ENCODE data around the gene PTCH2. TPM values are rescaled to one million over a fixed set of nuclear protein-coding genes. Genes with fewer than 3 reads are reported as not detected.

The PTCH2 gene
- total RNA-seq, 1 experiment from 2014 or later, result 0.79 TPM

GRCh38 chr1:44785501-44786137 lies 57.4 kb downstream of the PTCH2 start:
- no peaks in the 10 kb centered on the region for H3K27me3 Mint-ChIP-seq (ENCODE audit: insufficient read depth, unreplicated experiment)
- intact Hi-C loops (cut with micrococcal nuclease), result loop anchor here (1.0 kb wide), 1 partner anchor 34 kb away; no protein-coding TSS in a partner anchor
- no TSS peak for BruUV-seq (replicated peaks)
- H3K27ac Mint-ChIP-seq (ENCODE audit: low read depth, unreplicated experiment), result no peak overlapping the region
- POLR2A ChIA-PET, result interaction anchor here (1.3 kb wide), 1 partner anchor 10 kb away, joined by 3 read pairs; no protein-coding TSS in a partner anchor
- H3K4me1 Mint-ChIP-seq (ENCODE audit: insufficient read depth, unreplicated experiment), result peaks cover 7% of the 10 kb centered on the region
- CTCF ChIA-PET, result interaction anchor here (0.6 to 1.1 kb wide), 3 partner anchors 8 to 54 kb away, joined by 3 to 7 read pairs (median 5); no protein-coding TSS in a partner anchor
- H3K4me3 Mint-ChIP-seq (ENCODE audit: unreplicated experiment), result peak overlapping the region; percentile 58
- no peak for DNase-seq (ENCODE audit: unreplicated experiment)
- no peaks in the 10 kb centered on the region for H3K9me3 Mint-ChIP-seq (ENCODE audit: unreplicated experiment)
- peaks cover 23% of the 10 kb centered on the region for H3K36me3 Mint-ChIP-seq (ENCODE audit: insufficient read depth, unreplicated experiment)
- TF ChIP-seq, protein P1, sequence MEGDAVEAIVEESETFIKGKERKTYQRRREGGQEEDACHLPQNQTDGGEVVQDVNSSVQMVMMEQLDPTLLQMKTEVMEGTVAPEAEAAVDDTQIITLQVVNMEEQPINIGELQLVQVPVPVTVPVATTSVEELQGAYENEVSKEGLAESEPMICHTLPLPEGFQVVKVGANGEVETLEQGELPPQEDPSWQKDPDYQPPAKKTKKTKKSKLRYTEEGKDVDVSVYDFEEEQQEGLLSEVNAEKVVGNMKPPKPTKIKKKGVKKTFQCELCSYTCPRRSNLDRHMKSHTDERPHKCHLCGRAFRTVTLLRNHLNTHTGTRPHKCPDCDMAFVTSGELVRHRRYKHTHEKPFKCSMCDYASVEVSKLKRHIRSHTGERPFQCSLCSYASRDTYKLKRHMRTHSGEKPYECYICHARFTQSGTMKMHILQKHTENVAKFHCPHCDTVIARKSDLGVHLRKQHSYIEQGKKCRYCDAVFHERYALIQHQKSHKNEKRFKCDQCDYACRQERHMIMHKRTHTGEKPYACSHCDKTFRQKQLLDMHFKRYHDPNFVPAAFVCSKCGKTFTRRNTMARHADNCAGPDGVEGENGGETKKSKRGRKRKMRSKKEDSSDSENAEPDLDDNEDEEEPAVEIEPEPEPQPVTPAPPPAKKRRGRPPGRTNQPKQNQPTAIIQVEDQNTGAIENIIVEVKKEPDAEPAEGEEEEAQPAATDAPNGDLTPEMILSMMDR (IDR thresholded peaks at IDR 0.05; ENCODE audit: unreplicated experiment), result no peak

DNA sequence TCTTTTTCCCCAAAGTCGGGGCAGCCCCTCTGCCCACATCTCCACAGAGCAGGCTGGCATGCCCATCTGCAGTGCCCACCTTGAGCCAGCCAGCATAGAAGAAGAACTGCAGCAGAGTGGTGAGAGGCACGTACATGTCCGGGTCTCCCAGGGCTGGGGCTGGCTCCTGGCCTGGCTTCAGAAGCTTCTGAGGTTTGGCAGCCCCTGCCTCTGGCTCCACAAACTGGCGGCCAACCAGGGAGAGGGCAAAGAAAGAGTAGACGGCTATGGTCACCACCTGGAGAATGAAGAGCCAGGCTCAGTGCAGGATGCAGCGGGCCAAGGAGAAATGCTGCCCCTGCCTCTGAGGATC lies 58.0 kb downstream of the PTCH2 start:
- intact Hi-C loops (cut with micrococcal nuclease), result no loop called here
- H3K4me3 Mint-ChIP-seq (ENCODE audit: unreplicated experiment), result no peak overlapping the region
- no peaks in the 10 kb centered on the region for H3K9me3 Mint-ChIP-seq (ENCODE audit: unreplicated experiment)
- H3K27me3 Mint-ChIP-seq (ENCODE audit: insufficient read depth, unreplicated experiment), result no peaks in the 10 kb centered on the region
- TF ChIP-seq, protein P1 (IDR thresholded peaks at IDR 0.05; ENCODE audit: unreplicated experiment), result no peak
- H3K4me1 Mint-ChIP-seq (ENCODE audit: insufficient read depth, unreplicated experiment), result peaks cover 7% of the 10 kb centered on the region
- H3K27ac Mint-ChIP-seq (ENCODE audit: low read depth, unreplicated experiment), result no peak overlapping the region
- H3K36me3 Mint-ChIP-seq (ENCODE audit: insufficient read depth, unreplicated experiment), result peaks cover 30% of the 10 kb centered on the region
- CTCF ChIA-PET, result interaction anchor here (0.5 to 1.1 kb wide), 4 partner anchors 8 to 589 kb away, joined by 3 to 5 read pairs (median 4); no protein-coding TSS in a partner anchor
- POLR2A ChIA-PET, result interaction anchor here (1.3 kb wide), 1 partner anchor 9 kb away, joined by 3 read pairs; no protein-coding TSS in a partner anchor
- BruUV-seq (replicated peaks), result no TSS peak
- no peak for DNase-seq (ENCODE audit: unreplicated experiment)

GRCh38 chr1:44784094-44785028 lies 58.7 kb downstream of the PTCH2 start:
- intact Hi-C loops (cut with micrococcal nuclease), result no loop called here
- Mint-ChIP-seq H3K27me3 (ENCODE audit: insufficient read depth, unreplicated experiment) (no peaks in the 10 kb centered on the region), H3K27ac (ENCODE audit: low read depth, unreplicated experiment) (no peak overlapping the region), H3K4me1 (ENCODE audit: insufficient read depth, unreplicated experiment) (peaks cover 7% of the 10 kb centered on the region), H3K36me3 (ENCODE audit: insufficient read depth, unreplicated experiment) (peaks cover 36% of the 10 kb centered on the region), H3K9me3 (ENCODE audit: unreplicated experiment) (no peaks in the 10 kb centered on the region), H3K4me3 (ENCODE audit: unreplicated experiment) (no peak overlapping the region)
- POLR2A ChIA-PET, result interaction anchor here (0.6 to 1.8 kb wide), 6 partner anchors 8 to 705 kb away, joined by 3 to 13 read pairs (median 4); partner anchors contain the start of gene RPS8
- CTCF ChIA-PET, result interaction anchor here (0.5 to 0.7 kb wide), 4 partner anchors 35 to 589 kb away, joined by 3 to 5 read pairs (median 4); no protein-coding TSS in a partner anchor
- TF ChIP-seq, protein P1 (IDR thresholded peaks at IDR 0.05; ENCODE audit: unreplicated experiment), result no peak
- no peak for DNase-seq (ENCODE audit: unreplicated experiment)
- no TSS peak for BruUV-seq (replicated peaks)

DNA sequence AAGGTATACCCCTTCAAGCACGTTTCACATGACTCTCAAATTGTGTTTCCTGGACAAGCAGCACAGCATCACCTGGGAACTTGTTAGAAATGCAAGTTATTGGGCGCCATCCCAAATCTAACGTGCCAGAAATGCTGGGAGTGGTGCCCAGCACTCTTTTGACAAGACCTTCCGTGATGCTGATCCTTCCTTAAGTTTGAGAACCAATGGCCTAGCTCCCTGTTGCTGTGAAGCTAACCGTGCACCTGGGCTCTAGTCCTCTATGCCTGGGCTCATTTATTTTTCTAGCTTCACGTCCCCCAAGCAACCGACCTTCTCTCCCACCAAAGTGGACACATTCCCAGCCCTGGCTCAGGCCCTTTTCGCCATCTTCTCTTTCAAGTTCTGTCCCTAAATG lies 59.4 kb downstream of the PTCH2 start:
- intact Hi-C loops (cut with micrococcal nuclease), result no loop called here
- Mint-ChIP-seq H3K36me3 (ENCODE audit: insufficient read depth, unreplicated experiment) (peaks cover 43% of the 10 kb centered on the region), H3K27ac (ENCODE audit: low read depth, unreplicated experiment) (no peak overlapping the region), H3K9me3 (ENCODE audit: unreplicated experiment) (no peaks in the 10 kb centered on the region), H3K27me3 (ENCODE audit: insufficient read depth, unreplicated experiment) (no peaks in the 10 kb centered on the region), H3K4me1 (ENCODE audit: insufficient read depth, unreplicated experiment) (peaks cover 9% of the 10 kb centered on the region), H3K4me3 (ENCODE audit: unreplicated experiment) (no peak overlapping the region)
- CTCF ChIA-PET, result interaction anchor here (1.0 to 1.4 kb wide), 2 partner anchors 10 to 15 kb away, joined by 4 to 5 read pairs; no protein-coding TSS in a partner anchor
- TF ChIP-seq, protein P1 (IDR thresholded peaks at IDR 0.05; ENCODE audit: unreplicated experiment), result no peak
- POLR2A ChIA-PET, result interaction anchor here (0.6 to 1.8 kb wide), 5 partner anchors 9 to 706 kb away, joined by 3 to 13 read pairs (median 4); partner anchors contain the start of gene RPS8
- no TSS peak for BruUV-seq (replicated peaks)
- DNase-seq (ENCODE audit: unreplicated experiment), result no peak

Data from MCF 10A (cell line).